HAP-1 (cell line): ENCODE measurements around the gene CD28.
"Not testable (repeated sequence)": the region's sequence is repeated elsewhere in the genome, so short reads cannot be mapped to it uniquely, and the experiment has no call there.

ENCODE experiments used
- DNase-seq, 2 experiments: peaks; one replicate each; pipeline ENCODE4 v3.0.0-alpha.2; 2016 to 2020; ENCODE audit warnings: low spot score in 2 of 2
- H3K27me3 ChIP-seq: fragments of 250-450 bp; sonication (Bioruptor Pico); 2 replicates; pipeline ENCODE4 v1.5.1; 2020; ENCODE audit warnings: low read depth, mild to moderate bottlenecking, moderate library complexity
- H3K36me3 ChIP-seq: fragments of 250-450 bp; sonication (Bioruptor Pico); replicated peaks from 2 replicates; pipeline ENCODE4 v1.5.1; 2020; ENCODE audit warnings: mild to moderate bottlenecking
- H3K4me1 ChIP-seq: fragments of 250-450 bp; sonication (Bioruptor Pico); 2 replicates; pipeline ENCODE4 v1.5.1; 2020; ENCODE audit warnings: mild to moderate bottlenecking
- H3K4me3 ChIP-seq: fragments of 250-450 bp; sonication (Bioruptor Pico); 2 replicates; pipeline ENCODE4 v1.5.1; 2020; ENCODE audit warnings: mild to moderate bottlenecking, moderate library complexity
- H3K9me3 ChIP-seq: fragments of 250-450 bp; sonication (Bioruptor Pico); 2 replicates; pipeline ENCODE4 v1.5.1; 2020; ENCODE audit warnings: mild to moderate bottlenecking, moderate library complexity
- in situ Hi-C: fragments of 300-500 bp; cut with MboI; formaldehyde crosslinking; loops from 3 replicates; pipeline ENCODE4 v1.14.3; 2020; ENCODE audit warnings: low sequenced_read_pairs, inconsistent platforms, mixed read lengths

Gene CD28

GRCh38 chr2:203782262-203782976 is 76.0 kb downstream of the CD28 start:
- Histone ChIP-seq H3K4me3 (no peak overlapping the region), H3K9me3 (no peaks in the 10 kb centered on the region), H3K27me3 (no peaks in the 10 kb centered on the region), H3K4me1 (no peaks in the 10 kb centered on the region; the same call in 1 of the 2 replicates), H3K36me3 (no peaks in the 10 kb centered on the region)
- peak; percentile 45 to 63 for DNase-seq
- in situ Hi-C loops: no loop called here

DNA sequence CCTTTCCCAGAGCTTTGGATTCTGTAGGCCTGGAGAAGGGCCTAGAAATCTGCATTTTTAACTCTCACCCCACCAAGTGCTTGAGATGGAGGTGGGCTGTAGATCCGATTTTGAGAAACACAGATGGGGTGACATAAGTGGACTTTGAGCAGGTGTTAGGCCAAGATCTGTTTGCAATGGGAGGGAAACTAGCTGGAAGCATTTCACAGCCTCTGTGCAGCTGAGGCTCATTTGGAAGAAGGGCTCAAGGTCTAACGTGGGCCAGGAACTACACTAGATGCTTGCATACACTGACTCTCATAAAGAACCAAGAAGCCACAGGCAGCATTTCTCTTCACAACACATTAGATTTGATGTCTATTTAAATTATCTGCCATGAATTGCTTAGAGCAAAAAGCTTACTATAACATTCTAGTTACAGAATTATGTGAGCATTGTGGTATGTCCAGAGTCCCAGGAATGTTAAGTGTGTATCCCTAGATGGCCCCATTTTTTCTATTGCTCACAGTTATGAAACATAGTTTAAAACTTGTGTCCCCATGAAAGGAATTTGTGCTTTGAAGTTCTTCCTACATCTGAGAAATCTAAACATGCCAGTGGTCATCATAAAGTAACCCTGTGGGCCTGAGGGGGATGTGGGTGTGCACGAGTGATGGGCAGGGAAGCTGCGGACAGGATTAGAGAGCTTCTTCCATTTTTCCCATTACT is 77.2 kb downstream of the CD28 start:
- DNase-seq: no peak
- H3K9me3 ChIP-seq: no peaks in the 10 kb centered on the region
- H3K4me3 ChIP-seq: no peak overlapping the region
- no peaks in the 10 kb centered on the region for H3K36me3 ChIP-seq
- no peaks in the 10 kb centered on the region; the same call in 1 of the 2 replicates for H3K4me1 ChIP-seq
- in situ Hi-C loops: no loop called here
- no peaks in the 10 kb centered on the region for H3K27me3 ChIP-seq

GRCh38 chr2:203784710-203785270 is 78.4 kb downstream of the CD28 start:
- H3K4me3 ChIP-seq, H3K4me1 ChIP-seq, DNase-seq, H3K9me3 ChIP-seq, in situ Hi-C loops, H3K36me3 ChIP-seq, H3K27me3 ChIP-seq: not testable (repeated sequence)

DNA sequence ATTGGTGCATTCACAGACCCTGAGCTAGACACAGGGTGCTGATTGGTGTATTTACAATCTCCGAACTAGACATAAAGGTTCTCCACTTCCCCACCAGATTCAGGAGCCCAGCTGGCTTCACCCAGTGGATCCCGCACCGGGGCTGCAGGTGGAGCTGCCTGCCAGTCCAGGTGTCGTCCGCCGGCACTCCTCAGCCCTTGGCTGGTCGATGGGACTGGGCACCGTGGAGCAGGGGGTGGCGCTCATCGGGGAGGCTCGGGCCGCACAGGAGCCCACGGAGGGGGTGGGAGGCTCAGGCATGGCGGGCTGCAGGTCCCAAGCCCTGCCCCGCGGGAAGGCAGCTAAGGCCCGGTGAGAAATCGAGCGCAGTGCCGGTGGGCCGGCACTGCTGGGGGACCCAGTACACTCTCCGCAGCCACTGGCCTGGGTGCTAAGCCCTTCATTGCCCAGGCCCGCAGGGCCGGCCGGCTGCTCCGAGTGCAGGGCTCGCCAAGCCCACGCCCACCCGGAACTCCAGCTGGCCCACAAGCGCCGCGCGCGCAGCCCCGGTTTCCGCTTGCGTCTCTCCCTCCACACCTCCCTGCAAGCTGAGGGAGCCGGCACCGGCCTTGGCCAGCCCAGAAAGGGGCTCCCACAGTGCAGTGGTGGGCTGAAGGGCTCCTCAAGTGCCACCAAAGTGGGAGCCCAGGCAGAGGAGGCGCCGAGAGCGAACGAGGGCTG is 79.1 kb downstream of the CD28 start:
- in situ Hi-C loops, H3K4me1 ChIP-seq: not testable (repeated sequence)

GRCh38 chr2:203786549-203787351 is 80.3 kb downstream of the CD28 start:
- H3K9me3 ChIP-seq: no peaks in the 10 kb centered on the region
- no peak for DNase-seq
- H3K36me3 ChIP-seq: no peaks in the 10 kb centered on the region
- no peaks in the 10 kb centered on the region; the same call in 1 of the 2 replicates for H3K4me1 ChIP-seq
- no peaks in the 10 kb centered on the region for H3K27me3 ChIP-seq
- H3K4me3 ChIP-seq: no peak overlapping the region
- in situ Hi-C loops: no loop called here

More for the DNA sequence above, 79.1 kb downstream of the CD28 start:
- not testable (repeated sequence) for H3K9me3 ChIP-seq, H3K36me3 ChIP-seq, H3K27me3 ChIP-seq, H3K4me3 ChIP-seq, DNase-seq

GRCh38 chr2:203787979-203788378 is 81.5 kb downstream of the CD28 start:
- in situ Hi-C loops: no loop called here
- DNase-seq: no peak
- H3K27me3 ChIP-seq: no peaks in the 10 kb centered on the region
- no peaks in the 10 kb centered on the region for H3K36me3 ChIP-seq
- no peaks in the 10 kb centered on the region; the same call in 1 of the 2 replicates for H3K4me1 ChIP-seq
- H3K4me3 ChIP-seq: no peak overlapping the region
- H3K9me3 ChIP-seq: no peaks in the 10 kb centered on the region
